GM12865 (cell line): ENCODE data around the gene DRD1.
"Not testable (repeated sequence)": the region's sequence is repeated elsewhere in the genome, so short reads cannot be mapped to it uniquely, and the experiment has no call there.

Source experiments
- DNase-seq: peaks from one replicate; pipeline ENCODE4 v3.0.0; 2010; ENCODE audit warnings: low read depth
- H3K4me3 ChIP-seq: 2 replicates; pipeline ENCODE4 v1.5.1; 2011; ENCODE audit warnings: mild to moderate bottlenecking, low read depth, low read length, control low read depth
- CTCF ChIP-seq: IDR thresholded peaks from 2 replicates; pipeline ENCODE4 v1.5.1; 2011; ENCODE audit warnings: low read length, control low read depth, low read depth, inconsistent platforms; ENCODE audit not compliant: insufficient read depth; ENCODE audit errors: missing control alignments

DRD1 gene

GRCh38 chr5:175456105-175456742 is 12.2 kb upstream of the DRD1 start:
- H3K4me3 ChIP-seq = no peak overlapping the region
- no peak for TF ChIP-seq CTCF
- no peak for DNase-seq

- DNase-seq, H3K4me3 ChIP-seq: not testable (repeated sequence)
These were observed 10.4 kb upstream of the DRD1 start for GRCh38 chr5:175454338-175454737.

GRCh38 chr5:175452166-175452565 is 8.2 kb upstream of the DRD1 start:
- DNase-seq = no peak
- H3K4me3 ChIP-seq = no peak overlapping the region
- TF ChIP-seq CTCF = no peak

GRCh38 chr5:175448276-175448675 is 4.3 kb upstream of the DRD1 start:
- no peak overlapping the region for H3K4me3 ChIP-seq
- no peak for TF ChIP-seq CTCF
- DNase-seq = no peak

GRCh38 chr5:175447571-175447970 is 3.6 kb upstream of the DRD1 start:
- DNase-seq = no peak
- H3K4me3 ChIP-seq = no peak overlapping the region
- TF ChIP-seq CTCF = no peak

GRCh38 chr5:175446378-175446777 is 2.4 kb upstream of the DRD1 start:
- DNase-seq, H3K4me3 ChIP-seq: not testable (repeated sequence)

- H3K4me3 ChIP-seq = no peak overlapping the region
These were observed 999 bp upstream of the DRD1 start for GRCh38 chr5:175444905-175445456.

More at GRCh38 chr5:175444905-175445456, 999 bp upstream of the DRD1 start:
- TF ChIP-seq CTCF = no peak
- DNase-seq = no peak
